Cardiac fibroblast (primary cell): ENCODE measurements around the gene EFNA2.
A peak's percentile ranks its signal among the peaks of the same experiment; 100 is the strongest.

Source experiments
- DNase-seq, 2 donors: peaks; one replicate each; pipeline versions ENCODE4 v3.0.0 to v3.0.0-alpha.2; 2010; ENCODE audit warnings: low read depth in 2 of 2
- H3K4me3 ChIP-seq, 2 donors: replicated peaks in 1 of 2; 1 replicate in 1 of 2; 2 replicates in 1 of 2; pipeline ENCODE4 v1.5.1; 2011; ENCODE audit warnings: low read depth in 2 of 2, low read length in 2 of 2, mild to moderate bottlenecking in 2 of 2, moderate library complexity in 1 of 2
- CTCF ChIP-seq: IDR thresholded peaks from one replicate; pipeline ENCODE4 v1.5.1; 2011; ENCODE audit warnings: low read depth, mild to moderate bottlenecking, low read length, inconsistent platforms

EFNA2 gene

GRCh38 chr19:1258707-1259205 lies 26.9 kb upstream of the EFNA2 start:
- no peak overlapping the region for H3K4me3 ChIP-seq
- no peak for DNase-seq
- TF ChIP-seq CTCF = peak; percentile 3

- H3K4me3 ChIP-seq = no peak overlapping the region
- TF ChIP-seq CTCF = no peak
- DNase-seq = peak; percentile 71 to 82
Observed at GRCh38 chr19:1259206-1259875, 26.3 kb upstream of the EFNA2 start.

GRCh38 chr19:1259876-1260748 lies 25.6 kb upstream of the EFNA2 start:
- peak overlapping the region in 1 of 2 donors; percentile 2 for H3K4me3 ChIP-seq
- DNase-seq = peak in 1 of 2 donors; percentile 48

GRCh38 chr19:1260749-1261537 lies 24.7 kb upstream of the EFNA2 start:
- DNase-seq = peak; percentile 97 to 98
- no peak for TF ChIP-seq CTCF

More at GRCh38 chr19:1259876-1260748, 25.6 kb upstream of the EFNA2 start:
- no peak for TF ChIP-seq CTCF

GRCh38 chr19:1261538-1261797 lies 24.2 kb upstream of the EFNA2 start:
- TF ChIP-seq CTCF = peak; percentile 25
- no peak for DNase-seq
- H3K4me3 ChIP-seq = peak overlapping the region; percentile 51 to 64

More at GRCh38 chr19:1260749-1261537, 24.7 kb upstream of the EFNA2 start:
- H3K4me3 ChIP-seq = peak overlapping the region; percentile 51 to 64

- TF ChIP-seq CTCF = no peak
- H3K4me3 ChIP-seq = peak overlapping the region; percentile 51 to 64
- peak; percentile 39 to 58 for DNase-seq
Observed at GRCh38 chr19:1261798-1262622, 23.7 kb upstream of the EFNA2 start.
